HEK293 (cell line): ENCODE measurements around the gene METTL25B.

ENCODE experiments used
- PRDM10 ChIP-seq: fragments of 450-650 bp; formaldehyde crosslinking; IDR thresholded peaks from 2 replicates; pipeline ENCODE4 v1.5.1; 2016; ENCODE audit warnings: missing biosample characterization, missing genetic modification characterization
- SCRT1 ChIP-seq: fragments of 450-650 bp; formaldehyde crosslinking; IDR thresholded peaks from 2 replicates; pipeline ENCODE4 v1.5.1; 2016; ENCODE audit warnings: missing biosample characterization, missing genetic modification characterization, borderline replicate concordance
- SP2 ChIP-seq: fragments of 450-650 bp; formaldehyde crosslinking; IDR thresholded peaks from 2 replicates; pipeline ENCODE4 v1.5.1; 2016; ENCODE audit warnings: missing biosample characterization, missing genetic modification characterization
- ZBTB1 ChIP-seq: fragments of 450-650 bp; formaldehyde crosslinking; IDR thresholded peaks from 2 replicates; pipeline ENCODE4 v1.5.1; 2016; ENCODE audit warnings: missing biosample characterization, missing genetic modification characterization
- ZBTB44 ChIP-seq: fragments of 450-650 bp; IDR thresholded peaks from 2 replicates; pipeline ENCODE4 v1.5.1; 2018; ENCODE audit warnings: missing biosample characterization, mild to moderate bottlenecking, missing genetic modification characterization
- ZBTB49 ChIP-seq: fragments of 450-650 bp; formaldehyde crosslinking; IDR thresholded peaks from 2 replicates; pipeline ENCODE4 v1.5.1; 2016; ENCODE audit warnings: missing biosample characterization, missing genetic modification characterization, low read depth
- ZFHX2 ChIP-seq: fragments of 450-650 bp; formaldehyde crosslinking; conservative IDR thresholded peaks from 2 replicates; pipeline ENCODE4 v1.5.1; 2016; ENCODE audit warnings: missing biosample characterization, missing genetic modification characterization
- ZNF138 ChIP-seq: fragments of 450-650 bp; formaldehyde crosslinking; IDR thresholded peaks from 2 replicates; pipeline ENCODE4 v1.5.1; 2016; ENCODE audit warnings: missing biosample characterization, missing genetic modification characterization, borderline replicate concordance
- ZNF148 ChIP-seq: fragments of 450-650 bp; formaldehyde crosslinking; IDR thresholded peaks from 2 replicates; pipeline ENCODE4 v1.5.0; 2017; ENCODE audit warnings: missing biosample characterization, missing genetic modification characterization, borderline replicate concordance
- ZNF19 ChIP-seq: fragments of 450-650 bp; formaldehyde crosslinking; IDR thresholded peaks from 2 replicates; pipeline ENCODE4; 2016; ENCODE audit warnings: missing biosample characterization, missing genetic modification characterization, low read depth
- ZNF223 ChIP-seq: fragments of 450-650 bp; formaldehyde crosslinking; IDR thresholded peaks from 2 replicates; pipeline ENCODE4 v1.5.1; 2016; ENCODE audit warnings: missing biosample characterization, missing genetic modification characterization
- ZNF239 ChIP-seq: fragments of 450-650 bp; formaldehyde crosslinking; IDR thresholded peaks from 2 replicates; pipeline ENCODE4 v1.5.1; 2016; ENCODE audit warnings: missing biosample characterization, missing genetic modification characterization
- ZNF311 ChIP-seq: fragments of 450-650 bp; formaldehyde crosslinking; IDR thresholded peaks from 2 replicates; pipeline ENCODE4 v1.5.1; 2017; ENCODE audit warnings: missing biosample characterization, missing genetic modification characterization, borderline replicate concordance
- ZNF335 ChIP-seq: fragments of 450-650 bp; formaldehyde crosslinking; conservative IDR thresholded peaks from 2 replicates; pipeline ENCODE4 v1.5.1; 2016; ENCODE audit warnings: missing biosample characterization, missing genetic modification characterization
- ZNF37A ChIP-seq: fragments of 450-650 bp; IDR thresholded peaks from 2 replicates; pipeline ENCODE4 v1.5.1; 2018; ENCODE audit warnings: missing biosample characterization, missing genetic modification characterization
- ZNF510 ChIP-seq: fragments of 450-650 bp; formaldehyde crosslinking; IDR thresholded peaks from 2 replicates; pipeline ENCODE4 v1.5.1; 2018; ENCODE audit warnings: mild to moderate bottlenecking, missing genetic modification characterization, missing biosample characterization; ENCODE audit not compliant: insufficient replicate concordance
- ZNF513 ChIP-seq: fragments of 450-650 bp; IDR thresholded peaks from 2 replicates; pipeline ENCODE4 v1.5.1; 2018; ENCODE audit warnings: missing biosample characterization, missing genetic modification characterization
- ZNF514 ChIP-seq: fragments of 450-650 bp; formaldehyde crosslinking; IDR thresholded peaks from 2 replicates; pipeline ENCODE4 v1.5.1; 2016; ENCODE audit warnings: missing biosample characterization, missing genetic modification characterization
- ZNF529 ChIP-seq: fragments of 450-650 bp; formaldehyde crosslinking; IDR thresholded peaks from 2 replicates; pipeline ENCODE4 v1.5.1; 2017; ENCODE audit warnings: missing genetic modification characterization, missing biosample characterization; ENCODE audit not compliant: insufficient replicate concordance
- ZNF600 ChIP-seq: fragments of 450-650 bp; formaldehyde crosslinking; IDR thresholded peaks from 2 replicates; pipeline ENCODE4 v1.5.1; 2016; ENCODE audit warnings: missing biosample characterization, missing genetic modification characterization
- ZNF747 ChIP-seq: fragments of 450-650 bp; formaldehyde crosslinking; IDR thresholded peaks from 2 replicates; pipeline ENCODE4 v1.5.1; 2016; ENCODE audit warnings: missing biosample characterization, missing genetic modification characterization
- ZNF776 ChIP-seq: fragments of 450-650 bp; formaldehyde crosslinking; IDR thresholded peaks from 2 replicates; pipeline ENCODE4 v1.5.0; 2017; ENCODE audit warnings: missing biosample characterization, missing genetic modification characterization, borderline replicate concordance
- ZNF792 ChIP-seq: fragments of 450-650 bp; formaldehyde crosslinking; IDR thresholded peaks from 2 replicates; pipeline ENCODE4 v1.5.1; 2016; ENCODE audit warnings: missing biosample characterization, missing genetic modification characterization
- ZSCAN30 ChIP-seq: fragments of 450-650 bp; IDR thresholded peaks from 2 replicates; pipeline ENCODE4 v1.5.1; 2018; ENCODE audit warnings: missing biosample characterization, mild to moderate bottlenecking, missing genetic modification characterization, moderate library complexity
- TF ChIP-seq, protein P1 (sequence below): fragments of 450-650 bp; formaldehyde crosslinking; optimal IDR thresholded peaks from 2 replicates; pipeline ENCODE3; 2016; ENCODE audit warnings: missing biosample characterization, mild to moderate bottlenecking, missing genetic modification characterization

The METTL25B gene

GRCh38 chr1:156749419-156750118, 21.3 kb downstream of the METTL25B start (continued):
- TF ChIP-seq ZNF529 (tag by site-specific recombination) (no peak), ZNF514 (tag by site-specific recombination) (no peak), ZNF148 (tag by site-specific recombination) (no peak), ZBTB1 (tag by site-specific recombination) (no peak), ZNF311 (tag by site-specific recombination) (no peak), ZNF792 (tag by site-specific recombination) (no peak), ZNF223 (no peak), SCRT1 (tag by site-specific recombination) (no peak), ZNF37A (tag by site-specific recombination) (no peak), ZBTB44 (no peak), ZNF335 (0 out of 2 replicates have a peak, but pooled peaks have one; percentile 25), ZNF600 (tag by site-specific recombination) (no peak), ZNF510 (no peak), ZNF776 (tag by site-specific recombination) (no peak), ZFHX2 (tag by site-specific recombination) (0 out of 2 replicates have a peak, but pooled peaks have one; percentile 30), ZBTB49 (tag by site-specific recombination) (no peak), SP2 (tag by site-specific recombination) (peak; percentile 83), ZNF747 (tag by site-specific recombination) (no peak), ZNF513 (tag by site-specific recombination) (no peak), PRDM10 (tag by site-specific recombination) (no peak), ZNF19 (no peak), ZSCAN30 (tag by site-specific recombination) (no peak), ZNF138 (tag by site-specific recombination) (no peak), ZNF239 (no peak)
- TF ChIP-seq, protein P1, sequence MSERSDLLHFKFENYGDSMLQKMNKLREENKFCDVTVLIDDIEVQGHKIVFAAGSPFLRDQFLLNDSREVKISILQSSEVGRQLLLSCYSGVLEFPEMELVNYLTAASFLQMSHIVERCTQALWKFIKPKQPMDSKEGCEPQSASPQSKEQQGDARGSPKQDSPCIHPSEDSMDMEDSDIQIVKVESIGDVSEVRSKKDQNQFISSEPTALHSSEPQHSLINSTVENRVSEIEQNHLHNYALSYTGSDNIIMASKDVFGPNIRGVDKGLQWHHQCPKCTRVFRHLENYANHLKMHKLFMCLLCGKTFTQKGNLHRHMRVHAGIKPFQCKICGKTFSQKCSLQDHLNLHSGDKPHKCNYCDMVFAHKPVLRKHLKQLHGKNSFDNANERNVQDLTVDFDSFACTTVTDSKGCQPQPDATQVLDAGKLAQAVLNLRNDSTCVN (tag by site-specific recombination), result no peak
- TF ChIP-seq, all 188 proteins: peak for 9
